ENCODE measurements around the gene PTTG1.

PTTG1 gene

GRCh38 chr5:160421625-160422258 lies at the start of gene PTTG1:
Gene PTTG1, plus strand, starts transcription at chr5:160421855. Its CDS starts 458 bp downstream, at chr5:160422313.
- in situ Hi-C loops (cut with MboI; ENCODE audit: low pct_unique_long_range_greater_than_20kb, low sequenced_read_pairs): no loop called here
- DNase-seq: peak; percentile 96

- DNase-seq: no peak
- in situ Hi-C loops (cut with MboI; ENCODE audit: low pct_unique_long_range_greater_than_20kb, low sequenced_read_pairs): loop anchor here (25.0 kb wide), 1 partner anchor 938 kb away; no protein-coding TSS in a partner anchor
Observed at GRCh38 chr5:160375166-160375565, 46.5 kb upstream of the PTTG1 start.

- no peak for DNase-seq
- in situ Hi-C loops (cut with MboI; ENCODE audit: low pct_unique_long_range_greater_than_20kb, low sequenced_read_pairs): loop anchor here (25.0 kb wide), 1 partner anchor 938 kb away; no protein-coding TSS in a partner anchor
Observed at GRCh38 chr5:160375701-160376100, 46.0 kb upstream of the PTTG1 start.

- DNase-seq: no peak
- in situ Hi-C loops (cut with MboI; ENCODE audit: low pct_unique_long_range_greater_than_20kb, low sequenced_read_pairs): loop anchor here (25.0 kb wide), 1 partner anchor 939 kb away; no protein-coding TSS in a partner anchor
Observed at GRCh38 chr5:160376416-160376815, 45.2 kb upstream of the PTTG1 start.

GRCh38 chr5:160377651-160378050 lies 44.0 kb upstream of the PTTG1 start:
- DNase-seq: no peak
- in situ Hi-C loops (cut with MboI; ENCODE audit: low pct_unique_long_range_greater_than_20kb, low sequenced_read_pairs): loop anchor here (25.0 kb wide), 1 partner anchor 940 kb away; no protein-coding TSS in a partner anchor

- no peak for DNase-seq
- in situ Hi-C loops (cut with MboI; ENCODE audit: low pct_unique_long_range_greater_than_20kb, low sequenced_read_pairs): loop anchor here (25.0 kb wide), 1 partner anchor 941 kb away; no protein-coding TSS in a partner anchor
Observed at GRCh38 chr5:160378330-160378729, 43.3 kb upstream of the PTTG1 start.

- in situ Hi-C loops (cut with MboI; ENCODE audit: low pct_unique_long_range_greater_than_20kb, low sequenced_read_pairs): loop anchor here (25.0 kb wide), 1 partner anchor 942 kb away; no protein-coding TSS in a partner anchor
- no peak for DNase-seq
Observed at GRCh38 chr5:160379511-160379910, 42.1 kb upstream of the PTTG1 start.

GRCh38 chr5:160380041-160380440 lies 41.6 kb upstream of the PTTG1 start:
- DNase-seq: no peak

GRCh38 chr5:160382346-160382745 lies 39.3 kb upstream of the PTTG1 start:
- in situ Hi-C loops (cut with MboI; ENCODE audit: low pct_unique_long_range_greater_than_20kb, low sequenced_read_pairs): loop anchor here (25.0 kb wide), 1 partner anchor 945 kb away; no protein-coding TSS in a partner anchor
- DNase-seq: no peak

More at GRCh38 chr5:160380041-160380440, 41.6 kb upstream of the PTTG1 start:
- in situ Hi-C loops (cut with MboI; ENCODE audit: low pct_unique_long_range_greater_than_20kb, low sequenced_read_pairs): loop anchor here (25.0 kb wide), 1 partner anchor 943 kb away; no protein-coding TSS in a partner anchor

- no peak for DNase-seq
- in situ Hi-C loops (cut with MboI; ENCODE audit: low pct_unique_long_range_greater_than_20kb, low sequenced_read_pairs): loop anchor here (25.0 kb wide), 1 partner anchor 947 kb away; no protein-coding TSS in a partner anchor
Observed at GRCh38 chr5:160384681-160385080, 37.0 kb upstream of the PTTG1 start.

- no peak for DNase-seq
- in situ Hi-C loops (cut with MboI; ENCODE audit: low pct_unique_long_range_greater_than_20kb, low sequenced_read_pairs): loop anchor here (25.0 kb wide), 1 partner anchor 948 kb away; no protein-coding TSS in a partner anchor
Observed at GRCh38 chr5:160385496-160385895, 36.2 kb upstream of the PTTG1 start.

- no peak for DNase-seq
- in situ Hi-C loops (cut with MboI; ENCODE audit: low pct_unique_long_range_greater_than_20kb, low sequenced_read_pairs): loop anchor here (25.0 kb wide), 1 partner anchor 950 kb away; no protein-coding TSS in a partner anchor
Observed at GRCh38 chr5:160387445-160387844, 34.2 kb upstream of the PTTG1 start.

- in situ Hi-C loops (cut with MboI; ENCODE audit: low pct_unique_long_range_greater_than_20kb, low sequenced_read_pairs): loop anchor here (25.0 kb wide), 1 partner anchor 954 kb away; no protein-coding TSS in a partner anchor
- peak; percentile 52 for DNase-seq
Observed at GRCh38 chr5:160390787-160391696, 30.6 kb upstream of the PTTG1 start.

- no peak for DNase-seq
- in situ Hi-C loops (cut with MboI; ENCODE audit: low pct_unique_long_range_greater_than_20kb, low sequenced_read_pairs): loop anchor here (25.0 kb wide), 1 partner anchor 958 kb away; no protein-coding TSS in a partner anchor
Observed at GRCh38 chr5:160395111-160395510, 26.5 kb upstream of the PTTG1 start.

GRCh38 chr5:160397492-160397891 lies 24.2 kb upstream of the PTTG1 start:
- no peak for DNase-seq
- in situ Hi-C loops (cut with MboI; ENCODE audit: low pct_unique_long_range_greater_than_20kb, low sequenced_read_pairs): loop anchor here (25.0 kb wide), 1 partner anchor 960 kb away; no protein-coding TSS in a partner anchor

- in situ Hi-C loops (cut with MboI; ENCODE audit: low pct_unique_long_range_greater_than_20kb, low sequenced_read_pairs): loop anchor here (25.0 kb wide), 1 partner anchor 962 kb away; no protein-coding TSS in a partner anchor
- no peak for DNase-seq
Observed at GRCh38 chr5:160398806-160399205, 22.8 kb upstream of the PTTG1 start.

- in situ Hi-C loops (cut with MboI; ENCODE audit: low pct_unique_long_range_greater_than_20kb, low sequenced_read_pairs): loop anchor here (25.0 kb wide), 1 partner anchor 962 kb away; no protein-coding TSS in a partner anchor
- DNase-seq: peak; percentile 90
Observed at GRCh38 chr5:160399402-160400353, 22.0 kb upstream of the PTTG1 start, which contains the start of gene FAM200C. Gene FAM200C, minus strand, starts transcription at chr5:160400054. Its CDS starts 4,564 bp downstream, at chr5:160395490.

All from KBM-7 (cell line).